ENCODE data around the gene PAK1.
A peak's percentile ranks its signal among the peaks of the same experiment; 100 is the strongest.

The PAK1 gene

DNA sequence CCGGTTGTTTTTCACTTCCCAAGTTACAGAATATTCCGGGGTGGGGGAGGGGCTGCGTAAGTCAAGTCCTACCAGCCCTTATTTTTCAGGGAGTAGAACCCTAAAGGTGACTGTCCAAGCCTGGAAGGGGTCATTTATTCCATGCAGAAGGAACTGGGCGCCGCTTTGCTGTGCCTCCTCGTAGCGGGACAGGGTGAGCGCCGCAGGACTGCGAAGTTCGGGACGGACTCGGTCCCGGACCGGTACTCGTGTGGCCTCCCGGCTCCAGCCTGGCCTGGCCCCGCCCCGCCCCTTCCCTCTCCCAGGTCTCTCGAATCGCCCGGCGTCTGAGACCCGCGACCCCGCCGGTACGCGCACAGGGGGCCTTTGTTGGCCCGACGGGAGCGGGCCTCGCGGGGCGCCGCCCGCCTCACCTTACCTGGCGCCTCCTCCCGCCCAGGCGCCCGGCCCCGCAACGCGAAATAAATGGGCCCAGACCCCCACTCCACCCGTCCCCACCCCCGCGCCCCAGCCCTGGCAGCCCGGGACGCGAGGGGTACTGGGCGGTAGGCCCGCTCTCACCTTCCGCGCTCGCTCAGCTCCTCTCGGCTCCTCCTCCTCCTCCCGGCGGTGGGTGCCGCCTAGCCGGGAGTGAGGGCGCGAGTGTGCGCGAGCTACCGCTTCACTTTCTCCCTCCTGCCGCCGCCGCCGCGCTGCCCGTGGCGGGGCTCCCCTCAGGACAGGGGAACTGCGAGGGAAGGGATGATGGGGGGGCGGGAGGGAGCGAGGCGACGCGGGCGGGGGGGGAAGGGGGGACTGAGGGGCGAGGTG is 698 bp downstream of the PAK1 start:
- DNase-seq: peak; percentile 70

DNA sequence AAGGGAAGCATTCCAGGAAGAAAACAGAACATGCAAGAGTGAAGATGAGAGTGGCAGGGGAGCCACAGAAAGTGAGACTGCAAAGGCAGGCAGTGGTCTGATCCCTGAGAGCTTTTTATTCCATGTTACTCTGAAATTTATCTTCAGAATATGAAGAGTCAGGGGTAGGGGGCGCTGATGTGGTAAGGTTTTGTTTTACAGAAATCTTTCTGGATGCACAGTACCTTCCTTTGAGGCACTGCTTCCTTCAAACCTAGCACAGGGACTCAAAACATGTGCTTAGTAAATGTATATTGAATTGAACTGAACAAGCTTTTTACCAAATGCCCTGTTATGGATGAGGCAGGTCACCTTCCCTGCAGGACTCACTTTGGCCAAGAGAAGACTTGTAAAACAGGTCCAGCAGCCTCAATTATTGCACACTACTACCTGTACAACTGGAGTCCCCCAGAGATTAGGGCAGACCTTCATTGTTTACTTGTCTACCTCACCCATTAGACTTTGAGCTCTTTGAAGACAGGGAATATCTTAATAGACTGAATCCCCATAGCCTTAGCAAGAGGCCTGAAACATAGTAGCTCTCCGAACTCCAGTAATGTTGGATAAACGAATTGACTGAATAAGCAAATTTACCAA is 2.2 kb downstream of the PAK1 start:
- peak; percentile 27 for DNase-seq

GRCh38 chr11:77470971-77471370 is 2.9 kb downstream of the PAK1 start:
- DNase-seq: no peak

DNA sequence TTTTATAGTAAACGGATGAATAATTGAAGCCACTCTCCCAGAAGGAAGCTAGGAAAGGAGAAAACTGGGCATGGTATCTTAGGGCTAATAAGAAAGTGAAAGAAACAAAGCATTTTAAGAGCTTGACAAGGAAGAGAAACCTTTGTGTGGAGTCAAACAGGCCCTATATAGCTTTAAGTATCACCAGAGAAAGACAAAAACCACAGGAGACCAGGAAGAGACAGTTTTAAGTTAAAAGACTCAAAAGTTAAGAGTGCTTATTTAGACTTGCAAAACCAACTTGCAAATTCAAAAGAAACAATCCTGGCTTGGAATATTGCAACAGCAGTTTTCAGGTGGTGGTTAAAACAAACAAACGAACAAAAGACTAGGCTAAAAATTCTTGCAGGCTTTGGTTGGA is 3.4 kb downstream of the PAK1 start:
- DNase-seq: no peak

DNA sequence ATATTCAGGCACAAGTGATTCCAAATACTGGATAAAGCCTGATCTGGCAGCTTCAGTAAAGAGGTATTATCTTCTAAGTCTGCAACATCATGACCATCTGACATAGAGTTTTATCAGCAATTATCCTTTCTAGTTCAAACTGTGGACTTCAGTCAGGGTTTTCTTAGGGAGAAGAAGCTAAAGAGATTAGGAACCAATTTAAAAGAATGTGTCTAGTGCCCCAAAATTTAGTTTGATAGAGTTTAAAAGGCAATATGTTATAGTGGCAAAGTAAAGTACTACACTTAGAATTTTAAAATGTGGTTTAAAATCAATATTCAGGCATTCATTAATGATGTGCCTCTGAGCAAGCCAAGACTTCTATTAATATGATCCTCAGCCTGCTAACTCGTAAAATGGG is 5.4 kb downstream of the PAK1 start:
- no peak for DNase-seq

DNA sequence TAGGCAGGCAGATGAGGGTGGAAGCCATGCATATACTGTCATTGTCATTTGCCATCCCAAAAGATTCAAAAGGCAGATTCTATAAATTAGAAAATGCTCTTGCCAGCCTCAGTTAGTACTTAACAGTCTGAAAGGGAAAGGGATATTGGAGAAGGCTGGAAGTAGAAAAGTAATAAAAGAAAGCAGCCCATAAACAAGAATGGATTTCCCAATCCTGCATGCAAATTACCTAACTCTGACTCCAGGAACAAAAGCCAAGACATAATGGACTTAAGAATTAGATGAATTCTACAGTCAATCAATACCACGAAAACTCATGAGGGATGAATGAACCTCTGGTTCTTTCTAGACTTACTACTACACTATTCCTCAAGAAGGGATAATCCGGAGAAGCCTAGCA is 5.9 kb downstream of the PAK1 start:
- no peak for DNase-seq

GRCh38 chr11:77467233-77467632 is 6.7 kb downstream of the PAK1 start:
- DNase-seq: no peak

GRCh38 chr11:77457340-77457739 is 16.6 kb downstream of the PAK1 start:
- no peak for DNase-seq

- no peak for DNase-seq
These were observed 18.2 kb downstream of the PAK1 start for GRCh38 chr11:77455740-77456139.

GRCh38 chr11:77454867-77455655 is 18.8 kb downstream of the PAK1 start:
- no peak for DNase-seq

GRCh38 chr11:77450227-77450626 is 23.7 kb downstream of the PAK1 start:
- DNase-seq: no peak

DNA sequence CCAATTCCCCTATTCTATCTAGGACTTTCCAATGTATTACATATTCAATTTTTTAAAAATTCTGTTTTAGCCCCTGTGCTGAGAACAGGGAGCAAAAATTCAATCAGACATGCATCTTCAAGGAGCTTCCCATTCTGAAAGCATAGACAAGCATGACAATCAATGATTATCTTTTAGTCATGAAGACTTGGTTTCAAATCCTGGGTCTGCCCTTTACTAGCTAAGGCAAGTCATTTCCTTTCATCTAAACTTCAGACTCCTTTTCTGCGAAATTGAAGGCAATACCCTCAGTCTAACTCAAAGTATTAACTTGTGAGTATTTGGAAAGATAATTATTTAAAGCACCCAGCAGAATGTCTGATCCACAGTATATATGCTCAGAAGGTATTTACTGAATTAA is 24.1 kb downstream of the PAK1 start:
- no peak for DNase-seq

GRCh38 chr11:77449060-77449521 is 24.8 kb downstream of the PAK1 start:
- DNase-seq: no peak

DNA sequence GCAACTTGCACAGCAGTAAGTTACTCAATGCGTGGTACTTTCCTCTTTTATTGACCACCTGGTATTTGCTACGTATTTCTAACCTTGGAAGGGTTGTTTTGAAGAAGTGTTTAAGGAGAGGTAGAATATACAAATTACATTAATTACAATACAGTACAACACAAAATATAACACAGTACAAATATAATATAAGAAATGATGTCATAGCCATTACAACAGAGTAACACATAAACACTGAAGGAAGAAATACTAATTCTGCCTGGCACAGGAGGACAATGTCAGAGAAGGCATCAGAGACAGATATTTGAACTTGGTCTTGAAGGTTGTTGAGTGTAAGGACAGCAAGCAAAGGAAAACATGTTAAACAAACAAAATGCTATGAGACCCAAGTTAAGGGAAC is 25.6 kb downstream of the PAK1 start:
- DNase-seq: no peak

DNA sequence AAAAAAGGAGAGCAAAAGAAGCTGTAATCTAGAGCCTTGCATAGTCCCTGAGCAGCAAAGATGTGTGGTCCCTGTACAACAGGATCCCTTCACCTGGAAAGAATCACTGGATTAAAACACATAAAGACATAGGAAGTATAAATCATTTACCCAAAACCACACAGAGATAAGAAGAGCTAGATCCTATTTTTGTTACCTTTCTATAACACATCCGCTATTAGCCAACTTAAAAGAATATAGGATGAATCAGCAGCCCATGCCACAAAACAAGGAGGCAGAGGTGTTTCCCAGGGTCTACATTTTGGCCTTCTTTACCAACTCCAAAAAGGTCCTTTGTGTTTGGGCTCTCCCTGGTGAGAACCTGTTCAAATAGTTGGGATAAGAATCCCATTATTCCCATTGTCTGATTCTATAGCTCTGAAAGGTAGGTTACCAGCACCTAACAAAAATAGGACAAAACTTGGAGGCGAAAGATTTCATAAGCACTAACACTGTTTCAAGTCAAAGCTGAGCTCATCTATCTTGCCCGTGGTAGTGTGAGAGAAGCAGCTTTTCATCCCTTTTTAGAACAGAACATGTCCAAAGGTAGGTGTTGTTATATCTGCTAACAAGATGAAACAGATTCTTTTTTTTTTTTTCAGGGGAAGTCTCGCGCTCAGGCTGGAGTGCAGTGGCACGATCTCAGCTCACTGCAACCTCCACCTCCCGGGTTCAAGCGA is 26.8 kb downstream of the PAK1 start:
- DNase-seq: no peak

GRCh38 chr11:77444261-77444660 is 29.6 kb downstream of the PAK1 start:
- no peak for DNase-seq

GRCh38 chr11:77442394-77443053 is 31.4 kb downstream of the PAK1 start:
- DNase-seq: no peak

DNA sequence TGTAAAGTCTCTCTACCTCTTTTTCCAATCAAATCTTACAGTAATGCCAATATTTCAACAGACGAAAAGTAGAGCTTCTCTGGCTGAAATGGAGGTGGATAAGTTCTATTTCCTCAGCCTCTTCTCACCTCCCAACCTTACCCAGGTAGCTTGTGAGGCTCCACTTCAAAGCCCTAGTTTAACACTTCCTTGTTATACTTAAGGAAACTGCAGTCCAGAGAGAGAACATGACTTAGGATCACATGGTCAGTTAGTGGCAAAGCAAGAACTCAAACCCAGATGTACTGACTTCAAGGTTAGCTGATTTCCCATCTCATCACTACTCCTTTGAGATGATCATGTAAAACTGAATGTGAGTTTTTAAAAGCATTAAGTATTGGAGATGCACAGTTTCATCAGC is 32.5 kb downstream of the PAK1 start:
- no peak for DNase-seq

GRCh38 chr11:77440678-77441077 is 33.2 kb downstream of the PAK1 start:
- DNase-seq: no peak

DNA sequence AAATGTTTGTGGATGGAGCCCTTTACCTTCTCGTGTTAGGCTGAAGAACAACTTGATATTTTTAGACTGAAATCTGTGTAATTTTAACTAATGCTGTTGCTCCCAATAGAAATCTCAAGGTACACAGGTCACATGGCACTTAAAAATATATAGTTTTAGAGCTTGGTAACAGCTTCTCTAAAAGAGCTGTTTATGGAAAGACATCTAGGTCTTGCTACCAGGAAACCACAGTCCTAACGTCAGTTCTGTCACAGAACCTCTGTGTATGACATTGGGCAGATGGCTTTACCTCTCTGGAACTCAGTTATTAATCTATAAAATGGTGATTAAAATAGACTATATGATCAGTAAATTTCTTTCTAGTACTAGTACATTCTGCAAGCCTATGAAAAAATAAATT is 35.4 kb downstream of the PAK1 start:
- no peak for DNase-seq

DNA sequence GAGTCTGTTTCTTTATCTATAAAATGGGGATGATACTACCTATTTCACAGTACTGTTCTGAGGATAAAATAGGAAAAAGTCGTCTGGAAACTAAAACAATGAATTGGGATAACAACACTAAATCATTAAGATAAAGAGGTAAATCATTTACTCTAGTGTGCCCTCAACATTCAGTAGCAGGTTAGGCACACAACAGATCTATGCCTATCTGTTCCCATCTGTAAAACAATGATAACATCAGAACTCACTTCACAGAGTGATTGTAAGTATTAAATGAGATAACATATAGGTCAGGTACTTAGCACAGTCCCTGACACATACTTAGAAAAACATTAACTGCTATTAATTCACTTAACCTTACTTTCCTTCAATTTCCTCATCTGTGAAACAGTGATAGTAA is 36.9 kb downstream of the PAK1 start:
- DNase-seq: no peak

GRCh38 chr11:77436506-77436905 is 37.4 kb downstream of the PAK1 start:
- DNase-seq: no peak

GRCh38 chr11:77435972-77436371 is 37.9 kb downstream of the PAK1 start:
- DNase-seq: no peak
